ENCODE results near the gene TMEM169. TPM values are rescaled to one million over a fixed set of nuclear protein-coding genes. Genes with fewer than 3 reads are reported as not detected.

TMEM169 gene
- total RNA-seq, 3 donors from 2014 or later = 0.29 to 0.76 (median 0.39) TPM

DNA sequence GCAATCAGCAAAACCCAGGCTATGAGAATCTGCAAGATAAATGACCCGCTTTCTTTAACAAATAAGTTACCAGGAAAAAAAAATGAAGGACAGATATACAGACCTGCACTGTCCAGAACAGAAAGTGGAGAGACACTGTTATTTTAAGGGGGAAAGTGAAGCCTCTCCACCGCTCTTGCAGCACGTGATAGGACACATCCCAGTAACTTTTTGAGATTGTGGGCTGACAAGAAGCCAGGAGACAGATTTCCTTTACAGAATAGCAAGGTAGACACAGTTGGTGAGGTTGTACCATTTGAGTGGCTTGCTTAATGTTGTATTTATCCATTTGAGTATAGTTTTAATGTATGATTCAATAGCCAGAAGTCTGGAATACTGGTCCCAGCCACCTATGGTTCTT, 13.0 kb downstream of the TMEM169 start:
- Histone ChIP-seq H3K9me3 (no peaks in the 10 kb centered on the region), H3K4me3 (no peak overlapping the region), H3K36me3 (ENCODE audit: low read depth) (no peaks in the 10 kb centered on the region), H3K4me1 (ENCODE audit: low read depth) (no peaks in the 10 kb centered on the region)
- no peak for DNase-seq
- intact Hi-C loops (cut with DNase I, micrococcal nuclease) = no loop called here
- TF ChIP-seq, protein P1, sequence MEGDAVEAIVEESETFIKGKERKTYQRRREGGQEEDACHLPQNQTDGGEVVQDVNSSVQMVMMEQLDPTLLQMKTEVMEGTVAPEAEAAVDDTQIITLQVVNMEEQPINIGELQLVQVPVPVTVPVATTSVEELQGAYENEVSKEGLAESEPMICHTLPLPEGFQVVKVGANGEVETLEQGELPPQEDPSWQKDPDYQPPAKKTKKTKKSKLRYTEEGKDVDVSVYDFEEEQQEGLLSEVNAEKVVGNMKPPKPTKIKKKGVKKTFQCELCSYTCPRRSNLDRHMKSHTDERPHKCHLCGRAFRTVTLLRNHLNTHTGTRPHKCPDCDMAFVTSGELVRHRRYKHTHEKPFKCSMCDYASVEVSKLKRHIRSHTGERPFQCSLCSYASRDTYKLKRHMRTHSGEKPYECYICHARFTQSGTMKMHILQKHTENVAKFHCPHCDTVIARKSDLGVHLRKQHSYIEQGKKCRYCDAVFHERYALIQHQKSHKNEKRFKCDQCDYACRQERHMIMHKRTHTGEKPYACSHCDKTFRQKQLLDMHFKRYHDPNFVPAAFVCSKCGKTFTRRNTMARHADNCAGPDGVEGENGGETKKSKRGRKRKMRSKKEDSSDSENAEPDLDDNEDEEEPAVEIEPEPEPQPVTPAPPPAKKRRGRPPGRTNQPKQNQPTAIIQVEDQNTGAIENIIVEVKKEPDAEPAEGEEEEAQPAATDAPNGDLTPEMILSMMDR (IDR thresholded peaks at IDR 0.05) = no peak
- no peak for ATAC-seq

DNA sequence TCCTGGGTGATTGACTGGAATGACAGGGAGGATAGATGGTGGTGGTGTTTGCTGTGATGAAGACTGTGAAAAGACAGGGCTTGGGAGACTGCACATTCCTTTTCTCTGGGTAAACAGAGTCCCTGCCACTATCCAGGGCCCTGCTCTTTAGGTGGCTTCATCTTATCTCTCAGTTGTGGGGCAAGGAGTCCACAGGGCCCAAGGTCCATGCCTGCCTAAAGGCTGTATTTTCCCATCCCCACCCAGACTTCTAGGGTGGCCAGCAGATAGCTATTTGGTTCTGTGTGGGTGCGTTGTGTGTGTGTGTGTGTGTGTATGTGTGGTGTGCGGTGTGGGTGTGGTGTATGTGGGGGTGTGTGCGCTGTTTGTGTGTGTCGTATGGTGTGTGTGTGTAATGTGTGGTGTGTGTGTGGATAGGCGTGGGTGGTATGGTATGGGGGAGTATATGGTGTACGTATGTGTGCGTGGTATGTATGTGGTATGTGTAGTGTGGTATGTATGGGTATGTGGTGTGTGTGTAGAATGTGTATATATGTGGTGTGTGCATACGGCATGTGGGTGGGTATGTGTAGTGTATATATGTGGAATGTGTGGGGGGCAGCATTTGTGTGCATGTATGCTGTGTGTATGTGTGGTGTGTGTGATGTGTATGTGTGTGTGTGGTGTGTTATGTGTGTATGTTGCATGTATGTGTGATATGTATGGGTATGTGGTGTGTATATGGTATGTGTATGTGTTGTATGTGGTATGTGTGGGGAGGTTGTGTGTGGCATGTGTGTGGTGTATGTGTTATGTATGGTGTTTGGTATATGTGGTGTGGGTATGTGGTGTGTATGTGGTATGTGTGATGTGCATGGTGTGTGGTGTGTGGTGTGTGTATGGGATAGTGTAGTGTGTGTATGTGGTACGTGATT, 17.0 kb downstream of the TMEM169 start:
- intact Hi-C loops (cut with DNase I, micrococcal nuclease) = no loop called here
- Histone ChIP-seq H3K9me3 (no peaks in the 10 kb centered on the region), H3K4me1 (ENCODE audit: low read depth) (no peaks in the 10 kb centered on the region), H3K36me3 (ENCODE audit: low read depth) (no peaks in the 10 kb centered on the region), H3K4me3 (no peak overlapping the region)
- TF ChIP-seq, protein P1 (IDR thresholded peaks at IDR 0.05) = no peak
- no peak for DNase-seq
- ATAC-seq = no peak

DNA sequence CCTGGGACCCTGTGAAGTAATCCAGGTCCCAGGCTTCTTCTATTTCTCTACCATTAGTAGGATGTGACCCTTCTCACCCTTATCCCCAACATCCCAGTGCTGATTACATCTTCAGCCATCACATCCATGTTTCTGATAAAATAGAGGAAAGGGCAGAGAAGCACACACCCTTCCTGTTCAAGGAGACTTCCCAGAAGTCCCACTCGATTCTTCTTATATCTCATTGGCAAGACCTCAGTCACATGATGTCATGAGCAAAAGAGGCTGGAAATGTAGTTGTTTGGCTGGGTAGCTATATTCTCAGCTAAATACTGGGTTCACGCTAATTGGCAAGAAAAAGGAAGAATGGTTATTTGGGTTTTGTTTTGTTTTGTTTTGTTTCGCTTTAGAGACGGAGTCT, 19.4 kb downstream of the TMEM169 start:
- H3K36me3 ChIP-seq (ENCODE audit: low read depth) = no peaks in the 10 kb centered on the region
- H3K4me3 ChIP-seq = no peak overlapping the region
- DNase-seq (no peak), ATAC-seq (no peak)
- H3K4me1 ChIP-seq (ENCODE audit: low read depth) = no peaks in the 10 kb centered on the region
- TF ChIP-seq, protein P1 (IDR thresholded peaks at IDR 0.05) = no peak
- intact Hi-C loops (cut with DNase I, micrococcal nuclease) = no loop called here
- no peaks in the 10 kb centered on the region for H3K9me3 ChIP-seq

DNA sequence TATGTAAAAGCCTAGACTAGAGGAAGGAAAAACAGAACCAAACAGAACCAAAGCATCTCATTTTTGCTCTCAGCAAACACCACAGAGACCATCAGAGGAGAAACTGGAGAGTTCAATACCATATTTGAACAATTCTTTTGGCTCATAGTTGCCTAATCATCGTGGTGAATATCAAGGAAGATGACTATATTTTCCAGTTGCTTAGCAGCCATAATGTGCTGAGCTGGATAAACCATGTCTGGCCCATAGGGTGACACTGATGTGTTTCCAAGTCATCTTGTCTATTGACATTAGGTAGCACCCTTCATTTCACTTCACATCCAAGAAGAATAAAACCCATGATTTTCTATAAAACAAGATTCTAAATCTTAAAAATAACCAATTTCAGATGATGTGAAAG, 21.5 kb downstream of the TMEM169 start:
- intact Hi-C loops (cut with DNase I, micrococcal nuclease) = no loop called here
- TF ChIP-seq, protein P1 (IDR thresholded peaks at IDR 0.05) = no peak
- no peak for ATAC-seq
- Histone ChIP-seq H3K9me3 (no peaks in the 10 kb centered on the region), H3K4me1 (ENCODE audit: low read depth) (no peaks in the 10 kb centered on the region), H3K36me3 (ENCODE audit: low read depth) (no peaks in the 10 kb centered on the region), H3K4me3 (no peak overlapping the region)
- DNase-seq = no peak

DNA sequence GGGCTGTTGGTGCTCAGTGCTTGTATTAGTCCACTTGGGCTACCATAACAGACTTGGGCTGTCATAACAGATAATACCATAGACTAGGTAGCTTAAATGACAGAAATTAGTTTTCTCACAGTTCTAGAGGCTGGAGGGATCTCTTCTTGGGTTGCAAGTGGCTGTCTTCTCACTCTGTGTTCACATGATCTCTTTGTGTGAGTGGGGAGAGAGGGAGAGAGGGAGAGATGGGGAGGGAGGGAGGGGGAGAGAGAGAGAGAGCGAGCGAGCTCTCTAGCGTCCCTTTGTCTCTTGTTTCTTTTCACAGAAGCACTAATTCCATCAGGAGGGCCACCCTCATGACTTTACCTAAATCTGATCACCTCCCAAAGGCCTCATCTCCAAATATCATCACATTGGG, 23.0 kb downstream of the TMEM169 start:
- intact Hi-C loops (cut with DNase I, micrococcal nuclease) = no loop called here
- TF ChIP-seq, protein P1 (IDR thresholded peaks at IDR 0.05) = no peak
- no peaks in the 10 kb centered on the region for H3K4me1 ChIP-seq (ENCODE audit: low read depth)
- peaks cover 4% of the 10 kb centered on the region for H3K36me3 ChIP-seq (ENCODE audit: low read depth)
- DNase-seq = no peak
- ATAC-seq = no peak
- no peak overlapping the region for H3K4me3 ChIP-seq
- no peaks in the 10 kb centered on the region for H3K9me3 ChIP-seq

All from mucosa of descending colon (tissue), 3 donors.